HEK293 (cell line): Measurements from ENCODE around the gene SH3BP1.

Source experiments
- INSM2 ChIP-seq: fragments of 450-650 bp; formaldehyde crosslinking; IDR thresholded peaks from 2 replicates; pipeline ENCODE4 v1.5.1; 2016; ENCODE audit warnings: missing biosample characterization, missing genetic modification characterization
- KLF1 ChIP-seq: fragments of 450-650 bp; formaldehyde crosslinking; IDR thresholded peaks from 2 replicates; pipeline ENCODE4 v1.5.1; 2016; ENCODE audit warnings: missing biosample characterization, missing genetic modification characterization
- PRDM10 ChIP-seq: fragments of 450-650 bp; formaldehyde crosslinking; IDR thresholded peaks from 2 replicates; pipeline ENCODE4 v1.5.1; 2016; ENCODE audit warnings: missing biosample characterization, missing genetic modification characterization
- PRDM6 ChIP-seq: fragments of 450-650 bp; formaldehyde crosslinking; IDR thresholded peaks from 2 replicates; pipeline ENCODE4 v1.5.1; 2017; ENCODE audit warnings: missing biosample characterization, missing genetic modification characterization
- SP3 ChIP-seq: fragments of 450-650 bp; formaldehyde crosslinking; IDR thresholded peaks from 2 replicates; pipeline ENCODE4 v1.5.1; 2016; ENCODE audit warnings: missing biosample characterization, missing genetic modification characterization
- ZBTB8A ChIP-seq: fragments of 450-650 bp; formaldehyde crosslinking; IDR thresholded peaks from 2 replicates; pipeline ENCODE4 v1.5.1; 2016; ENCODE audit warnings: missing biosample characterization, missing genetic modification characterization
- ZFP69B ChIP-seq: fragments of 450-650 bp; formaldehyde crosslinking; IDR thresholded peaks from 2 replicates; pipeline ENCODE4 v1.5.1; 2016; ENCODE audit warnings: missing biosample characterization, missing genetic modification characterization
- ZNF114 ChIP-seq: fragments of 450-650 bp; formaldehyde crosslinking; IDR thresholded peaks from 2 replicates; pipeline ENCODE4 v1.5.0; 2017; ENCODE audit warnings: missing biosample characterization, missing genetic modification characterization
- ZNF2 ChIP-seq: fragments of 450-650 bp; formaldehyde crosslinking; IDR thresholded peaks from 2 replicates; pipeline ENCODE4 v1.5.1; 2016; ENCODE audit warnings: missing biosample characterization, missing genetic modification characterization
- ZNF362 ChIP-seq: fragments of 450-650 bp; formaldehyde crosslinking; IDR thresholded peaks from 2 replicates; pipeline ENCODE4 v1.5.1; 2016; ENCODE audit warnings: missing biosample characterization, missing genetic modification characterization
- ZNF366 ChIP-seq: fragments of 450-650 bp; formaldehyde crosslinking; conservative IDR thresholded peaks from 2 replicates; pipeline ENCODE4 v1.5.1; 2016; ENCODE audit warnings: missing biosample characterization, missing genetic modification characterization
- ZNF449 ChIP-seq: fragments of 450-650 bp; formaldehyde crosslinking; IDR thresholded peaks from 2 replicates; pipeline ENCODE4 v1.5.1; 2017; ENCODE audit warnings: missing biosample characterization, mild to moderate bottlenecking, missing genetic modification characterization, moderate library complexity
- ZNF544 ChIP-seq: fragments of 450-650 bp; formaldehyde crosslinking; IDR thresholded peaks from 2 replicates; pipeline ENCODE4 v1.5.0; 2017; ENCODE audit warnings: missing biosample characterization, missing genetic modification characterization
- ZNF623 ChIP-seq: fragments of 450-650 bp; formaldehyde crosslinking; IDR thresholded peaks from 2 replicates; pipeline ENCODE4 v1.5.1; 2016; ENCODE audit warnings: missing biosample characterization, missing genetic modification characterization
- ZNF624 ChIP-seq: fragments of 450-650 bp; formaldehyde crosslinking; IDR thresholded peaks from 2 replicates; pipeline ENCODE4 v1.5.1; 2017; ENCODE audit warnings: missing biosample characterization, missing genetic modification characterization
- ZNF626 ChIP-seq: fragments of 450-650 bp; sonication (Bioruptor Pico); formaldehyde crosslinking; IDR thresholded peaks from 2 replicates; pipeline ENCODE4 v1.5.1; 2018; ENCODE audit warnings: missing biosample characterization, missing genetic modification characterization, inconsistent platforms
- ZNF639 ChIP-seq: fragments of 450-650 bp; formaldehyde crosslinking; IDR thresholded peaks from 2 replicates; pipeline ENCODE4 v1.5.1; 2016; ENCODE audit warnings: missing biosample characterization, missing genetic modification characterization
- ZNF707 ChIP-seq: fragments of 450-650 bp; formaldehyde crosslinking; IDR thresholded peaks from 2 replicates; pipeline ENCODE4 v1.5.1; 2016; ENCODE audit warnings: missing biosample characterization, missing genetic modification characterization
- ZSCAN23 ChIP-seq: fragments of 450-650 bp; formaldehyde crosslinking; IDR thresholded peaks from 2 replicates; pipeline ENCODE4 v1.5.1; 2016; ENCODE audit warnings: missing biosample characterization, missing genetic modification characterization
- TF ChIP-seq, protein P1 (sequence below): fragments of 450-650 bp; formaldehyde crosslinking; IDR thresholded peaks from 2 replicates; pipeline ENCODE4 v1.5.1; 2016; ENCODE audit warnings: missing biosample characterization, missing genetic modification characterization, low read depth
- TF ChIP-seq, protein P2 (sequence below): fragments of 450-650 bp; IDR thresholded peaks from 2 replicates; pipeline ENCODE4 v1.5.1; 2018; ENCODE audit warnings: missing biosample characterization, mild to moderate bottlenecking, missing genetic modification characterization

SH3BP1 gene

DNA sequence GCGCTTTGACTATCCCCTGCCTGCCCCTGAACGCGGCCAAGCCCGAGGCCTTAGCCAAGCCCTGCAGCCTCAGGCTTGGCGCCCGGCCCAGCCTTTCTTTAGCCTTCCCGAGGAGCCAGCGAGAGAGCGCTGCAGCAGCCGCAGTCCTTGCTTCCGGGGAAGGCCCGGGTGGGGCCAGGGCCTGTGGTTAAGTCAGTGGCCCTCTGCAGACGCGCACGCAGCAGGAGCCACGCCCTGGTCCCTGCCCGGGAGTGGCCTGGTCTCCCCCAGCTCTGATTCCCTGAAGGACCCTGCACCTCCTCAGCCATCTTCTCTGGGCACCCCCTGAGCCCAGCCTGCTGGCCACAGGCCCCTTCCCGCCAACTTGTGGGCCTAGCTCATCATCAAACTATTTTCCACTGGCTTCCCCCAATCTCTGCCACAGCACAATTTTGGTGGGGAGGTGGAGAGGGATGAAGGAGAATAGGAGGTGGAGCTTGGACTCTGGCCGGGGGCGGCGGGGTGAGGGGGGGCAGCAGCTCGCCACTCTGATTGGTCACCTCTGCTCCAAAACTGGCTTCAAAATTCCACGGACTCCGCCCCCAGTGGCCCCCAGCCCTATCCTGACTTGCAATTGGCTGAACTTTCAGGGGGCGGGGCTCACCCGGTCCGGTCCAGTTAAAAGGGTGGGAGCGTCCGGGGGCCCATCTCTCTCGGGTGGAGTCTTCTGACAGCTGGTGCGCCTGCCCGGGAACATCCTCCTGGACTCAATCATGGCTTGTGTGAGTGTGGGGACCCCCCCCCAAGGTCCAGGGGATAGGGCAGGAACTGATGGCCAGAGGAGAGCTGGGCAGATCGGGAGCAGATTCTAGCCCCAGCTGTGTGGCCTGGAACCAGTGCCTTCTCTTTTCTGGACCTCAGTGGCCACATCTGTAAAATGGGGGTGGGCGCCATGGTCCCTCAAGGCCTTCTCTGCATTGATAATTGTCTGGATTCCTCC lies 35.8 kb downstream of the SH3BP1 start, which contains the start of gene LGALS1 (continued):
- TF ChIP-seq PRDM6 = no peak
- TF ChIP-seq SP3 (tag by site-specific recombination) = peak; percentile 78
- peak; percentile 97 for TF ChIP-seq ZFP69B
- peak; percentile 95 for TF ChIP-seq ZBTB8A (tag by site-specific recombination)
- 0 out of 2 replicates have a peak, but pooled peaks have one; percentile 66 for TF ChIP-seq ZNF2 (tag by site-specific recombination)
- TF ChIP-seq ZNF626 = no peak
- no peak for TF ChIP-seq ZNF707 (tag by site-specific recombination)
- no peak for TF ChIP-seq ZNF362 (tag by site-specific recombination)
- TF ChIP-seq ZNF449 = peak; percentile 91
- no peak for TF ChIP-seq ZSCAN23 (tag by site-specific recombination)
- TF ChIP-seq INSM2 = peak; percentile 64; the same call in 1 of the 2 replicates
- no peak for TF ChIP-seq ZNF114 (tag by site-specific recombination)
- TF ChIP-seq ZNF544 = no peak
- TF ChIP-seq KLF1 = peak; percentile 98
- TF ChIP-seq ZNF366 (tag by site-specific recombination) = peak; percentile 88
- TF ChIP-seq, protein P1, sequence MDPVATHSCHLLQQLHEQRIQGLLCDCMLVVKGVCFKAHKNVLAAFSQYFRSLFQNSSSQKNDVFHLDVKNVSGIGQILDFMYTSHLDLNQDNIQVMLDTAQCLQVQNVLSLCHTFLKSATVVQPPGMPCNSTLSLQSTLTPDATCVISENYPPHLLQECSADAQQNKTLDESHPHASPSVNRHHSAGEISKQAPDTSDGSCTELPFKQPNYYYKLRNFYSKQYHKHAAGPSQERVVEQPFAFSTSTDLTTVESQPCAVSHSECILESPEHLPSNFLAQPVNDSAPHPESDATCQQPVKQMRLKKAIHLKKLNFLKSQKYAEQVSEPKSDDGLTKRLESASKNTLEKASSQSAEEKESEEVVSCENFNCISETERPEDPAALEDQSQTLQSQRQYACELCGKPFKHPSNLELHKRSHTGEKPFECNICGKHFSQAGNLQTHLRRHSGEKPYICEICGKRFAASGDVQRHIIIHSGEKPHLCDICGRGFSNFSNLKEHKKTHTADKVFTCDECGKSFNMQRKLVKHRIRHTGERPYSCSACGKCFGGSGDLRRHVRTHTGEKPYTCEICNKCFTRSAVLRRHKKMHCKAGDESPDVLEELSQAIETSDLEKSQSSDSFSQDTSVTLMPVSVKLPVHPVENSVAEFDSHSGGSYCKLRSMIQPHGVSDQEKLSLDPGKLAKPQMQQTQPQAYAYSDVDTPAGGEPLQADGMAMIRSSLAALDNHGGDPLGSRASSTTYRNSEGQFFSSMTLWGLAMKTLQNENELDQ (tag by site-specific recombination) = no peak
- peak; percentile 53; the same call in 1 of the 2 replicates for TF ChIP-seq ZNF639
- TF ChIP-seq, protein P2, sequence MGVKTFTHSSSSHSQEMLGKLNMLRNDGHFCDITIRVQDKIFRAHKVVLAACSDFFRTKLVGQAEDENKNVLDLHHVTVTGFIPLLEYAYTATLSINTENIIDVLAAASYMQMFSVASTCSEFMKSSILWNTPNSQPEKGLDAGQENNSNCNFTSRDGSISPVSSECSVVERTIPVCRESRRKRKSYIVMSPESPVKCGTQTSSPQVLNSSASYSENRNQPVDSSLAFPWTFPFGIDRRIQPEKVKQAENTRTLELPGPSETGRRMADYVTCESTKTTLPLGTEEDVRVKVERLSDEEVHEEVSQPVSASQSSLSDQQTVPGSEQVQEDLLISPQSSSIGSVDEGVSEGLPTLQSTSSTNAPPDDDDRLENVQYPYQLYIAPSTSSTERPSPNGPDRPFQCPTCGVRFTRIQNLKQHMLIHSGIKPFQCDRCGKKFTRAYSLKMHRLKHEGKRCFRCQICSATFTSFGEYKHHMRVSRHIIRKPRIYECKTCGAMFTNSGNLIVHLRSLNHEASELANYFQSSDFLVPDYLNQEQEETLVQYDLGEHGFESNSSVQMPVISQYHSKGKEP (tag by site-specific recombination) = peak; percentile 83
- no peak for TF ChIP-seq ZNF624 (tag by site-specific recombination)
- TF ChIP-seq ZNF623 = 0 out of 2 replicates have a peak, but pooled peaks have one; percentile 7
- peak; percentile 79 for TF ChIP-seq PRDM10 (tag by site-specific recombination)
